T-helper 1 cell treated with Interleukin-12 subunit alpha and Interleukin-12 subunit beta and Interleukin-4 antibody, amounts not matched to agents 30 μg/mL and 1 μg/mL, for 36 hours (primary cell): ENCODE data around the gene LRFN5.
A peak's percentile ranks its signal among the peaks of the same experiment; 100 is the strongest.
"Not testable (repeated sequence)": the region's sequence is repeated elsewhere in the genome, so short reads cannot be mapped to it uniquely, and the experiment has no call there.

Source experiments
- H3K27ac Mint-ChIP-seq: one replicate; pipeline ENCODE4 v1.8.0; 2021; ENCODE audit warnings: mild to moderate bottlenecking, mixed read lengths
- H3K27me3 Mint-ChIP-seq: one replicate; pipeline ENCODE4 v1.8.0; 2021; ENCODE audit warnings: low read depth, mixed read lengths
- H3K36me3 Mint-ChIP-seq: one replicate; pipeline ENCODE4 v1.8.0; 2021; ENCODE audit warnings: low read depth, mixed read lengths
- H3K4me1 Mint-ChIP-seq: one replicate; pipeline ENCODE4 v1.8.0; 2021; ENCODE audit warnings: low read depth, mixed read lengths
- H3K4me3 Mint-ChIP-seq: one replicate; pipeline ENCODE4 v1.8.0; 2021; ENCODE audit warnings: mild to moderate bottlenecking, moderate library complexity, mixed read lengths
- H3K9me3 Mint-ChIP-seq: one replicate; pipeline ENCODE4 v1.8.0; 2021; ENCODE audit warnings: mixed read lengths

LRFN5 gene

DNA sequence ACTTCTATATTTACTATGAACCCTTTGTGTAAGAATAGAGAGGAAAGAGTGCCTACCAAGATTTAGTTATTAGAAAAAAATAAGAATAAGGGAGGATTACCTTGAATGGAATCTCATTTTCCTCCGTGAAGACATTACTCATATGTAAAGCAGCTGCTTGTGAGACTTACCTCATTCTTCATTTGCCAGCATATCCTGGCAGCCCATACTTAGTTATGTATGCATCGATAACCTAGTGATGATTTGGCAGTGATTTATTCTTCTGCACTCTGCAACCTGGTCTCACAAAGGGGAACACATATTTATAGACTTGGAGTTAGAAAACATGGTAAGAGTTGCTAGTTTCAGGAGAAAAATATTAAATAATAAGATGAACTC lies 56.8 kb downstream of the LRFN5 start:
- Mint-ChIP-seq H3K4me3 (no peak overlapping the region), H3K4me1 (no peaks in the 10 kb centered on the region), H3K9me3 (no peaks in the 10 kb centered on the region), H3K27ac (no peak overlapping the region), H3K36me3 (no peaks in the 10 kb centered on the region), H3K27me3 (no peaks in the 10 kb centered on the region)

DNA sequence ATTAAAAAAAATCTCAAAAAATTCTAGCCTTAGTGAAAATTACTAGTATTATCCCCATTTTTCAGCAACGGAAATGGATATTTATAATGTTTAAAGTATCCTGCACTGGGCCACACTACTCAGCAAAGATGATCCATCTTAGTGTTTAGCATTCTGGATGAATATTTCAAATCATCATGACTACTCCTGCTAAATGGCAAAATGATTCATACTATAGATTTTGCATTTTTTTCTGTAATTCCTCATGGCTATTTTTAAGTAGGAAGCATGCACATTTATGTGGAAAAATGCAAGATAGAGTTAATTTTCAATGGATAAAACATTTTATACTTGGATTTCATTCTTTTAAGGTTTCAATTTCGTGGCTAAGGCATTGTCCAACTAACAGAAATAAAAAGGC lies 59.6 kb downstream of the LRFN5 start:
- H3K4me1 Mint-ChIP-seq: no peaks in the 10 kb centered on the region
- no peaks in the 10 kb centered on the region for H3K36me3 Mint-ChIP-seq
- no peaks in the 10 kb centered on the region for H3K9me3 Mint-ChIP-seq
- no peaks in the 10 kb centered on the region for H3K27me3 Mint-ChIP-seq
- no peak overlapping the region for H3K27ac Mint-ChIP-seq
- no peak overlapping the region for H3K4me3 Mint-ChIP-seq

DNA sequence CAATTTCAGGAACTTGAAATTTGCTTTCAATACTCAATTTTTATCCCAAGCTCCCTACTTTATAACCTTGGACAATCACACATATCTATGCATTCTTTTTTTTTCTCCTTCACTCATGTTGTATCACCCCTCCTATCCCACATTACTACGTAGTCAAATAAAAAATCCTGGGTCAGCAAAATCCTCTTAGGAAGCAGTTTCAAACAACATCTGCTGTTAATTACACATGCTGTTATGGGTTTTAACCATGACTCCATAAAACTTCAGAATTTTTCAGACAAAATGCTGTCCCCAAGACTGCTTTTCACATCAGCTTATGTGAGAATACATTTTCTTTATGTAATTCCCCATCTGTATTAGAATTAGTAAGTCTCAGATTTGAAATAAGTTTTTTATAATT lies 61.7 kb downstream of the LRFN5 start:
- no peaks in the 10 kb centered on the region for H3K36me3 Mint-ChIP-seq
- H3K9me3 Mint-ChIP-seq: no peaks in the 10 kb centered on the region
- H3K4me3 Mint-ChIP-seq: no peak overlapping the region
- no peaks in the 10 kb centered on the region for H3K27me3 Mint-ChIP-seq
- H3K27ac Mint-ChIP-seq: no peak overlapping the region
- H3K4me1 Mint-ChIP-seq: no peaks in the 10 kb centered on the region

DNA sequence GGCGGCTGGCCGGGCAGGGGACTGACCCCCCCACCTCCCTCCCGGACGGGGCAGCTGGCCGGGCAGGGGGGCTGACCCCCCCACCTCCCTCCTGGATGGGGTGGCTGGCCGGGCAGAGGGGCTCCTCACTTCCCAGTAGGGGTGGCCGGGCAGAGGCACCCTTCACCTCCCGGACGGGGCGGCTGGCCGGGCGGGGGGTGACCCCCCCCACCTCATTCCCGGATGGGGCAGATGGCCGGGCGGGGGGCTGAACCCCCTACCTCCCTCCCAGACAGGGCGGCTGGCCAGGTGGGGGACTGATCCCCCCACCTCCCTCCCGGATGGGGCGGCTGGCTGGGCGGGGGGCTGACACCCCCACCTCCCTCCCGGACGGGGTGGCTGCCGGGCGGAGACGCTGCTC lies 66.9 kb downstream of the LRFN5 start:
- not testable (repeated sequence) for H3K27ac Mint-ChIP-seq, H3K36me3 Mint-ChIP-seq, H3K4me3 Mint-ChIP-seq, H3K4me1 Mint-ChIP-seq, H3K27me3 Mint-ChIP-seq, H3K9me3 Mint-ChIP-seq

DNA sequence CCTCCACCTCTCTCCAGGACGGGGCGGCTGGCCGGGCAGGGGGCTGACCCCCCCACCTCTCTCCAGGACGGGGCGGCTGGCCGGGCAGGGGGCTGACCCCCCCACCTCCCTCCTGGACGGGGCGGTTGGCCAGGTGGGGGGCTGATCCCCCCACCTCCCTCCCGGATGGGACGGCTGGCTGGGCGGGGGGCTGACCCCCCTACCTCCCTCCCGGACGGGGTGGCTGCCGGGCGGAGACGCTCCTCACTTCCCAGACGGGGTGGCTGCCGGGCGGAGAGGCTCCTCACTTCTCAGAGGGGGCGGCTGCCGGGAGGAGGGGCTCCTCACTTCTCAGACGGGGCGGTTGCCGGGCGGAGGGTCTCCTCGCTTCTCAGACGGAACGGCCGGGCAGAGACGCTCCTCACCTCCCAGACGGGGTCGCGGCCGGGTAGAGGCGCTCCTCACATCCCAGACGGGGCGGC lies 67.9 kb downstream of the LRFN5 start:
- H3K36me3 Mint-ChIP-seq, H3K4me1 Mint-ChIP-seq, H3K27ac Mint-ChIP-seq, H3K27me3 Mint-ChIP-seq, H3K9me3 Mint-ChIP-seq, H3K4me3 Mint-ChIP-seq: not testable (repeated sequence)

DNA sequence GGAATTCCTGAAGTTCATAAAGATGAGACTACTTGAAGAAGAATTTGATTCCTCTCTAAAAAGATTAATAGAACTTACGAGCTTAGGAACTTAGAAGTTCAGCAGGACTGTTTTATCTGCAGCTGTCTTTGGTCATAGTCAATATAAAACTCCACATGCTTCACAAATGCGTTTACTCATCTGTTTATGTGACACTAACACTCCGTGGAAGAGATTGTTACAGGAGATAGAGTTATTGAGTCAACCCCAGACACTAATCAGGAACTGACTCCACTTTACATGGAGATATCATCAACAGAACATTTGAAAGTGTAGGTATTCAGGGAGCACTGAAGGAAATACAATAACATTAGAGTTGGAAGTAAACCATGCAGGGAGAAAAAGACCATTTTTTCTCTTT lies 92.8 kb downstream of the LRFN5 start:
- no peaks in the 10 kb centered on the region for H3K27me3 Mint-ChIP-seq
- no peaks in the 10 kb centered on the region for H3K36me3 Mint-ChIP-seq
- H3K4me1 Mint-ChIP-seq: no peaks in the 10 kb centered on the region

DNA sequence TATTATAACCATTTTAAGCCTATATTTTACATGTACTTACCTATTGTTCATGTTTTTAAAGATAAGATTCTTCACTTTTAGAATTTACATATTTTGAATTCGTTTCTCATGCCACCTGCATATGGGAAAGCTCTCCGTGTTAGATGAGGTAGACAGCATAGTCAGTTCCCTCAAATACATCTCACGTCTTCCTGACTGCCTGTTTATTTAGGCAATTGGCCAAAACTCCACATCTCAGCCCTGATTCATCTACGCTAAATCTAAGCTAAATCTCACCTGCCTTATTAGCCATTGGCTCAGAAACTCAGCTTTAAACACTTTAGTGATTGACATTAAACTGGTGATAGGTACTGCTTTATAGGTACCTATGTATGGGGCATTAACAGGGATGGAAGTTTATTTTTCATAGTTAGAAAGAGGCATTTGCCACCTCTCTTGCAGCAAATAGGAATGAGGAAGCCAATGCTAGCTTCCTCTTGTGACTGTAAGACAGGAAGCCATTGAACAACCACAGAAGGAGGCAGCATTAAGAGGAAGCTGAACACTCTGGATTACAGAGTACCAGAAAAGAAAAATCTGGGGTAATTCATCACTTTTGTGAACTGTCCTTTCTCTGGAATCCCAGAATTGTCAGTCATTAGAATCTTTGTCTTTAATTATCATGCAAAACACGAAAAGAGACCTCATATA lies 111.9 kb downstream of the LRFN5 start:
- Mint-ChIP-seq H3K4me1 (peaks cover 4% of the 10 kb centered on the region), H3K27ac (no peak overlapping the region), H3K4me3 (no peak overlapping the region), H3K9me3 (peaks cover 9% of the 10 kb centered on the region), H3K36me3 (no peaks in the 10 kb centered on the region), H3K27me3 (no peaks in the 10 kb centered on the region)

More for the DNA sequence above, 92.8 kb downstream of the LRFN5 start:
- no peak overlapping the region for H3K4me3 Mint-ChIP-seq
- no peak overlapping the region for H3K27ac Mint-ChIP-seq
- no peaks in the 10 kb centered on the region for H3K9me3 Mint-ChIP-seq

DNA sequence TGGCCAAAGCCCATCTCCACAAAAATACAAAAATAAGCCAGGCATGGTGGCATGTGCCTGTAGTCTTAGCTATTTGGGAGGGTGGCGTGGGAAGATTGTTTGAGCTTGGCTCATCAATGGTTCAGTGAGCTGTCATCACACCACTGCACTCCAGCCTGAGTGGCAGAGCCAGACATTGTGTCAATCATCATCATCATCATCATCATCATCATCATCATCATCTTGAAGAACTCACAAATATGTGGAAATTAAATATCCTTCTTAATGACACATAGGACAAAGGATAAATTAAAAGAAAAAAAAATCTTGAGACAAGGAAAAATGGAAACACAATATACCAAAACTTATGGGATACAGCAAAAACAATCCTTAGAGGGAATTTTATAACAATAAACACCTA lies 132.5 kb downstream of the LRFN5 start:
- Mint-ChIP-seq H3K4me3 (no peak overlapping the region), H3K4me1 (no peaks in the 10 kb centered on the region), H3K36me3 (no peaks in the 10 kb centered on the region), H3K27me3 (no peaks in the 10 kb centered on the region), H3K9me3 (peaks cover 17% of the 10 kb centered on the region), H3K27ac (no peak overlapping the region)

DNA sequence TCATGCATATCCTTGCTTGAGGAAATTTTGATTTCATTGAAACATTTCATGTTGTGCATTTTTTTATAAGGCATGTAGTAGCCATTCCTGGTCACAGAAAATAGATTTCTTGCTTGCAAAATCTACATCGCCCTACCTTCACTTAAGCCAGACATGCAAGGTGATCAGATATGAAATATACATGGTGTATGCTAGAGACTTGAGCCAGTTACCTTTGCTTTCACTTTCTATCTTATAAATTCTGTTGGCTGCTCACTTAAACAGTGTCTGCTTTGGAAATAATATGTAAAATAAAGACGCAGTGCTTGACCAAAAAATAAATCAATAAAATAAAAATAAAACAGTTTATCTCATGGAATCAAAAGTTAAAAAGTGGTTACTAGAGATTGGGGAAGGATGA lies 136.5 kb downstream of the LRFN5 start:
- Mint-ChIP-seq H3K4me1 (no peaks in the 10 kb centered on the region), H3K27me3 (no peaks in the 10 kb centered on the region), H3K27ac (no peak overlapping the region), H3K36me3 (no peaks in the 10 kb centered on the region), H3K4me3 (no peak overlapping the region), H3K9me3 (peaks cover 7% of the 10 kb centered on the region)

DNA sequence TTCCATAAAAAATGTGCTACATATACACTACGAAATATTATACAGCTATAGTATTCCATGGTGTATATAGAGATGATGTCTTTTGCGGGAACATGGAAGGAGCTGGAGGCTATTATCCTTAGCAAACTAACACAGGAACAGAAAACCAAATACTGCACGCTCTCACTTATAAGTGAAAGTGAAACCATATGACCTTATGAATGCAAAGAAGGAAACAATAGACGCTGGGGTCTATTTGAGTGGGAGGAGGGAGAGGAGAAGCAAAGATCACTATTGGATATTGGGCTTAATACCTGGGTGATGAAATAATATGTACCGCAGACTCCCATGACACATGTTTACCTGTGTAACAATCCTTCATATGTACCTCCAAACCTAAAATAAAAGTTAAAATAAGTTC lies 142.8 kb downstream of the LRFN5 start:
- peak overlapping the region; percentile 32 for H3K27ac Mint-ChIP-seq
- no peaks in the 10 kb centered on the region for H3K36me3 Mint-ChIP-seq
- no peaks in the 10 kb centered on the region for H3K9me3 Mint-ChIP-seq
- peaks cover 7% of the 10 kb centered on the region for H3K4me1 Mint-ChIP-seq
- peak overlapping the region; percentile 47 for H3K4me3 Mint-ChIP-seq
- H3K27me3 Mint-ChIP-seq: no peaks in the 10 kb centered on the region

DNA sequence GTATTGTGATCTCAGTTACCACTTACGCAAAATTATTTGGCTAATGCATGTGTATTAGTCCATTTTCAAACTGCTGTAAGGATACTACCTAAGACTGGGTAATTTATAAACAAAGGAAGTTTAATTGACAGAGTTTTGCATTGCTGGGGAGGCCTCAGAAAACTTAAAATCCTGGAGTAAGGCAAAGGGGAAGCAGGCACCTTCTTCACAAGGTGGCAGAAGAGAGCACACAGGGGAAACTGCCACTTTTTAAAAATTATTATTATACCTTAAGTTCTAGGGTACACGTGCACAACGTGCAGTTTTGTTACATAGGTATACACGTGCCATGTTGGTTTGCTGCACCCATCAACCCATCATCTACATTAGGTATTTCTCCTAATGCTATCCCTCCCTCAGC lies 143.9 kb downstream of the LRFN5 start:
- not testable (repeated sequence) for H3K27me3 Mint-ChIP-seq, H3K9me3 Mint-ChIP-seq, H3K4me1 Mint-ChIP-seq, H3K4me3 Mint-ChIP-seq, H3K36me3 Mint-ChIP-seq, H3K27ac Mint-ChIP-seq

DNA sequence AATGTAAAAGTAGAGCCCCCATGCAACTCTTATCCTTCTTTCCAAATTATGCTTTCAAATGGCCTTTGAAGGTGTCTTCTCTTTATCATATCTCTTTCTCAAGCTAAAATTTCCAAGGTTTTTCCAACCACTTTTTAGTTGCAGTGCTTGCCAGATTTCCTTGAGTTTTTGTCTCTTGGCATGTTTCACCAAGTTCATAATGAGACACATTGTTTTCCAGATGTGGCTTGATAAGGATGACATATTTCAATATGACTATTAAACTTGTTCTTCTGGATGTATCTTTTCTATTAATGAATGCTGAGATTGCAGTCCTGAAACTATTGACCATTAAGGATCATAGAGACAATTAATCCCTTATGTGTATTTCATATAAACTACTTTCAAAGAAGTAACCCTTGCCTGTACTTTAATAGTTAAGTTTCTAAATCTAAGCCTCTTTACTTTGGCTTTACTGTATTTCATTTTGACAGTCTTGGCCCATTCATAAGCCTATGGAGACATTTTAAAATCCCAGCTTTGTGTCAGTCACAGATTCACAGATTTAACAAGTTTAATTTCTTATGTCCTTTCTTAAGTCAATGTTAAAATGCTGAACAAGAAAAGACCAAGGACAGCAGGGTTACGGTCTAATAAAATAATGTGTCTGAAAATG lies 151.5 kb downstream of the LRFN5 start:
- H3K9me3 Mint-ChIP-seq: peaks cover 13% of the 10 kb centered on the region
- H3K4me3 Mint-ChIP-seq: no peak overlapping the region
- H3K36me3 Mint-ChIP-seq: no peaks in the 10 kb centered on the region
- H3K4me1 Mint-ChIP-seq: no peaks in the 10 kb centered on the region
- no peaks in the 10 kb centered on the region for H3K27me3 Mint-ChIP-seq
- H3K27ac Mint-ChIP-seq: no peak overlapping the region

DNA sequence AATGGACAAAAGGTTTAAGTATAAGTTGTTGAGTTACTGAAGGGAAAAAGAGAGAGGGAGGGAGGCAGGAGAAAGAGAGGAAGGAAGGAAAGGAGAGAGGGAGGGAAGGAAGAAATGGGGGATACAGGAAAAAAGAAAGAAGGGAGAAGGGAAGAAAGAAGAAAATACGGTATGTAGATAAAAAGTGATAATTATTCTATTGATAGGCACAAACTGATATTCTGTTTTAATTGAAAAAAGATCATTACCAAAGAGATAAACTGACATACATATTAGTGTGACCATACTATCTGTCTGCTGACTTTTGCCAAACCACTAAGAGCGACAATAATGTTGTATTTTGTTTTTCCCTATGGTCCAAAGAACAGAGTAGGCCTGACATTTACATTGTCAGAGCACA lies 154.5 kb downstream of the LRFN5 start:
- Mint-ChIP-seq H3K27me3 (no peaks in the 10 kb centered on the region), H3K36me3 (no peaks in the 10 kb centered on the region), H3K4me3 (no peak overlapping the region), H3K4me1 (no peaks in the 10 kb centered on the region), H3K27ac (no peak overlapping the region), H3K9me3 (peaks cover 11% of the 10 kb centered on the region)

DNA sequence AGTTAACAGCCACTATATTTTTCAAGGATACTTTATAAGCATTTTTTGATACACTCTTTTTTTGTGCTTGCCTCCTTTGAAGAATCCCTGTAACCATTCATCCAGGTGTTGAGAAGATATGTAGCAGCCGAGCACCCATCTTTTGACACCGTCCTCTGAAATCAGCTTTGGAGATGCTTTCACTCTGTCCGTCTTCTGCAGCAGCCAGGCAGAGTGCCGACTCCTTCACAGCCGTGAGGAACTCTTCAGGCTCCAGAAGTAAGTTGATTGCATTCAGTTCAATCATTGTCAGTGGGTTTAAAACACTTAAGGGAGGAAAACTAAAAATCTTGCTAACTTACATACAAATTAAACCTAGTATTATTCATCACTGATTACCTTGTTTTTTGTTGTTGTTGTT lies 160.1 kb downstream of the LRFN5 start:
- H3K27me3 Mint-ChIP-seq: no peaks in the 10 kb centered on the region
- no peak overlapping the region for H3K4me3 Mint-ChIP-seq
- H3K4me1 Mint-ChIP-seq: no peaks in the 10 kb centered on the region
- no peaks in the 10 kb centered on the region for H3K36me3 Mint-ChIP-seq
- no peaks in the 10 kb centered on the region for H3K9me3 Mint-ChIP-seq
- H3K27ac Mint-ChIP-seq: no peak overlapping the region

DNA sequence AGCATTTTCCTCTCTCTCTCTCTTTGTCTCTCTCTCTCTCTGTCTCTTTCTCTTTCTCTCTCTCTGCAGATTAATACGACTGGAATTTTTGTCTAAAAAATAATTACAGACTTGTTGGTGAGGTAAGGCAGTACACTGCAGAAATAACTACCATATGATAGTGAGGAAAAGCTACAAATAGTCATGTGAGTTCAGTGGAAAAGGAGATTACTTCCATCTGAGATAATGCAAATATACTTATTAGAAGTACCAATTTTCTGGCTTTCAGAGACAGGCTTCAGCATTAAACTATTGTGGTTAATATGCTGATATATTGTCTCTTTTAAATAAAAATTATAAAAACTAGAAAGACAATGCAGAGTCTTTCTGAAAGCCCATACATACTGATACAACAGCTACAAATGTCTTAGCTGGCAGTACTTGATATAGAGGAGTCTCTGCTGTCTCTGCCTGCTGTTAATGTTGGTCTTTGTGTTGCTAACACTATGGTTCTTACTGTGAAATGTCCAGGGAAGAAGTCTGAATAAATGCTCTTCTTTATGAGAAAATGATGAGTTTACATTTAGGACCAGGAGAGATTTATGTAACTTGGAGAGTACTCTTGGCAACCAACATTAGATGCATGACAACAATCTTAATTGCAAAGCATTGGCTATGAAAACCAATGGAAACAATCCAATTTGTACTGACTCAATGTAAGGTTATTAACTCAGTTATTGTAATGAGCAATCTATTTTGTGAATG lies 167.0 kb downstream of the LRFN5 start:
- Mint-ChIP-seq H3K27me3 (no peaks in the 10 kb centered on the region), H3K27ac (no peak overlapping the region), H3K4me3 (no peak overlapping the region), H3K36me3 (no peaks in the 10 kb centered on the region), H3K9me3 (no peaks in the 10 kb centered on the region), H3K4me1 (no peaks in the 10 kb centered on the region)
